ENCODE results near the gene DIAPH2.

The DIAPH2 gene

GRCh38 chrX:97074400-97074799 lies 389.8 kb downstream of the DIAPH2 start:
- no peak overlapping the region for H3K4me3 ChIP-seq (ENCODE audit: low read depth in 1 of 2, low read length in 1 of 2)
- H3K27me3 ChIP-seq = no peaks in the 10 kb centered on the region
- H3K9me3 ChIP-seq = no peaks in the 10 kb centered on the region
- H3K4me1 ChIP-seq (ENCODE audit: control insufficient read depth in 1 of 2, insufficient read depth in 1 of 2, low read depth in 1 of 2, low read length in 1 of 2) = no peaks in the 10 kb centered on the region
- no peak overlapping the region for H3K27ac ChIP-seq
- TF ChIP-seq, protein P1, sequence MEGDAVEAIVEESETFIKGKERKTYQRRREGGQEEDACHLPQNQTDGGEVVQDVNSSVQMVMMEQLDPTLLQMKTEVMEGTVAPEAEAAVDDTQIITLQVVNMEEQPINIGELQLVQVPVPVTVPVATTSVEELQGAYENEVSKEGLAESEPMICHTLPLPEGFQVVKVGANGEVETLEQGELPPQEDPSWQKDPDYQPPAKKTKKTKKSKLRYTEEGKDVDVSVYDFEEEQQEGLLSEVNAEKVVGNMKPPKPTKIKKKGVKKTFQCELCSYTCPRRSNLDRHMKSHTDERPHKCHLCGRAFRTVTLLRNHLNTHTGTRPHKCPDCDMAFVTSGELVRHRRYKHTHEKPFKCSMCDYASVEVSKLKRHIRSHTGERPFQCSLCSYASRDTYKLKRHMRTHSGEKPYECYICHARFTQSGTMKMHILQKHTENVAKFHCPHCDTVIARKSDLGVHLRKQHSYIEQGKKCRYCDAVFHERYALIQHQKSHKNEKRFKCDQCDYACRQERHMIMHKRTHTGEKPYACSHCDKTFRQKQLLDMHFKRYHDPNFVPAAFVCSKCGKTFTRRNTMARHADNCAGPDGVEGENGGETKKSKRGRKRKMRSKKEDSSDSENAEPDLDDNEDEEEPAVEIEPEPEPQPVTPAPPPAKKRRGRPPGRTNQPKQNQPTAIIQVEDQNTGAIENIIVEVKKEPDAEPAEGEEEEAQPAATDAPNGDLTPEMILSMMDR (IDR thresholded peaks at IDR 0.05) = no peak
- H3K36me3 ChIP-seq = peaks cover 5% of the 10 kb centered on the region

- no peaks in the 10 kb centered on the region for H3K9me3 ChIP-seq
- no peak overlapping the region for H3K4me3 ChIP-seq (ENCODE audit: low read depth in 1 of 2, low read length in 1 of 2)
- H3K36me3 ChIP-seq = no peaks in the 10 kb centered on the region
- no peaks in the 10 kb centered on the region for H3K27me3 ChIP-seq
- no peaks in the 10 kb centered on the region for H3K4me1 ChIP-seq (ENCODE audit: control insufficient read depth in 1 of 2, insufficient read depth in 1 of 2, low read depth in 1 of 2, low read length in 1 of 2)
- no peak overlapping the region for H3K27ac ChIP-seq
- TF ChIP-seq, protein P1 (IDR thresholded peaks at IDR 0.05) = no peak
Observed at GRCh38 chrX:97089116-97089515, 404.5 kb downstream of the DIAPH2 start.

- no peak overlapping the region for H3K27ac ChIP-seq
- H3K4me3 ChIP-seq (ENCODE audit: low read depth in 1 of 2, low read length in 1 of 2) = no peak overlapping the region
- TF ChIP-seq, protein P1 (IDR thresholded peaks at IDR 0.05) = no peak
- H3K4me1 ChIP-seq (ENCODE audit: control insufficient read depth in 1 of 2, insufficient read depth in 1 of 2, low read depth in 1 of 2, low read length in 1 of 2) = no peaks in the 10 kb centered on the region
- H3K27me3 ChIP-seq = no peaks in the 10 kb centered on the region
- H3K36me3 ChIP-seq = no peaks in the 10 kb centered on the region
- no peaks in the 10 kb centered on the region for H3K9me3 ChIP-seq
Observed at GRCh38 chrX:97096385-97096784, 411.7 kb downstream of the DIAPH2 start.

DNA sequence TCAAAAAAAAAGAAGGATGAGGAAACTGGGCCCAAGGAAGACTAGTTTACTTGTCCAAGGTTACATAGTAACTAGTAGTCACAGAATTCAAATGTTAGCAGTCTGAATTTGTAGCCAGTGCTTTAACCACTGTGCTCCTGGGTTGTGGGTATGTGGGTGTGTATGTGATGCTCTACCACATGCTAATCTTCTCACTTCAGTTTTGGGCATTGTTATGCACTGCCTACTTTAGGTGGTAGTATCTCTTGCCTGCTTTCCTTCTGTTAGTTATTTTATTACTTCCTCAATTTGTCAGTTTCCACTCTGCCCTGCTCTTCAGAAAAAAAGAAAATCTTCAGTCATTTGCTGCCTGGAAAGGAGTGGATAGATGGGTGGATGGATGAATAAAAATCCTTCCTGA lies 418.3 kb downstream of the DIAPH2 start:
- H3K36me3 ChIP-seq = no peaks in the 10 kb centered on the region
- H3K4me3 ChIP-seq (ENCODE audit: low read depth in 1 of 2, low read length in 1 of 2) = no peak overlapping the region
- H3K4me1 ChIP-seq (ENCODE audit: control insufficient read depth in 1 of 2, insufficient read depth in 1 of 2, low read depth in 1 of 2, low read length in 1 of 2) = no peaks in the 10 kb centered on the region
- H3K27ac ChIP-seq = no peak overlapping the region
- TF ChIP-seq, protein P1 (IDR thresholded peaks at IDR 0.05) = no peak
- H3K27me3 ChIP-seq = no peaks in the 10 kb centered on the region
- no peaks in the 10 kb centered on the region for H3K9me3 ChIP-seq

- Histone ChIP-seq H3K27ac (no peak overlapping the region), H3K4me3 (ENCODE audit: low read depth in 1 of 2, low read length in 1 of 2) (no peak overlapping the region), H3K27me3 (no peaks in the 10 kb centered on the region), H3K4me1 (ENCODE audit: control insufficient read depth in 1 of 2, insufficient read depth in 1 of 2, low read depth in 1 of 2, low read length in 1 of 2) (no peaks in the 10 kb centered on the region), H3K9me3 (no peaks in the 10 kb centered on the region), H3K36me3 (no peaks in the 10 kb centered on the region)
- TF ChIP-seq, protein P1 (IDR thresholded peaks at IDR 0.05) = no peak
Observed at GRCh38 chrX:97109730-97110129, 425.1 kb downstream of the DIAPH2 start.

- Histone ChIP-seq H3K27ac (peak overlapping the region; percentile 49), H3K36me3 (no peaks in the 10 kb centered on the region), H3K4me1 (ENCODE audit: control insufficient read depth in 1 of 2, insufficient read depth in 1 of 2, low read depth in 1 of 2, low read length in 1 of 2) (peaks cover 13 to 14% of the 10 kb centered on the region in 2 experiments), H3K27me3 (no peaks in the 10 kb centered on the region), H3K9me3 (no peaks in the 10 kb centered on the region), H3K4me3 (ENCODE audit: low read depth in 1 of 2, low read length in 1 of 2) (no peak overlapping the region)
- TF ChIP-seq, protein P1 (IDR thresholded peaks at IDR 0.05) = no peak
Observed at GRCh38 chrX:97117572-97117971, 432.9 kb downstream of the DIAPH2 start.

Data from neutrophil (primary cell).